Stimulated activated CD4-positive, alpha-beta T cell treated with anti-CD3 and anti-CD28 coated beads, Interleukin-1b, Interleukin-23, amount 100 ng/mL, for 4 hours (primary cell): ENCODE results near the gene P2RX3.

Experiments
- DNase-seq, 2 donors: peaks; one replicate each; pipeline ENCODE4 v3.0.0-alpha.2; 2020; ENCODE audit warnings: low read depth in 2 of 2

The P2RX3 gene

GRCh38 chr11:57370251-57370650 lies 32.1 kb downstream of the P2RX3 start:
- DNase-seq: no peak

- DNase-seq: no peak
Observed at GRCh38 chr11:57370941-57371340, 32.8 kb downstream of the P2RX3 start.

GRCh38 chr11:57373146-57373545 lies 35.0 kb downstream of the P2RX3 start:
- no peak for DNase-seq

GRCh38 chr11:57374966-57375365 lies 36.8 kb downstream of the P2RX3 start:
- no peak for DNase-seq

GRCh38 chr11:57375490-57375889 lies 37.3 kb downstream of the P2RX3 start:
- no peak for DNase-seq

- no peak for DNase-seq
Observed at GRCh38 chr11:57376095-57377090, 38.2 kb downstream of the P2RX3 start.

GRCh38 chr11:57377107-57377506 lies 39.0 kb downstream of the P2RX3 start:
- no peak for DNase-seq

- no peak for DNase-seq
Observed at GRCh38 chr11:57378186-57378585, 40.0 kb downstream of the P2RX3 start.

- no peak for DNase-seq
Observed at GRCh38 chr11:57379732-57380131, 41.6 kb downstream of the P2RX3 start.

GRCh38 chr11:57380975-57381374 lies 42.8 kb downstream of the P2RX3 start, which contains the start of gene PRG3:
Gene PRG3, minus strand, starts transcription at chr11:57381150. Its CDS starts 442 bp downstream, at chr11:57380708.
- DNase-seq: no peak

GRCh38 chr11:57386178-57386940 lies 48.2 kb downstream of the P2RX3 start:
- no peak for DNase-seq

- no peak for DNase-seq
Observed at GRCh38 chr11:57387289-57388030, 49.3 kb downstream of the P2RX3 start.

- DNase-seq: no peak
Observed at GRCh38 chr11:57390535-57390934, 52.4 kb downstream of the P2RX3 start, which contains the start of gene PRG2. Gene PRG2, minus strand, starts transcription at chr11:57390650. Its CDS starts 706 bp downstream, at chr11:57389944.

GRCh38 chr11:57391111-57391510 lies 53.0 kb downstream of the P2RX3 start:
- no peak for DNase-seq

- DNase-seq: no peak
Observed at GRCh38 chr11:57391539-57391938, 53.4 kb downstream of the P2RX3 start.

- no peak for DNase-seq
Observed at GRCh38 chr11:57392066-57392762, 54.1 kb downstream of the P2RX3 start.

GRCh38 chr11:57392763-57393105 lies 54.6 kb downstream of the P2RX3 start:
- DNase-seq: no peak

GRCh38 chr11:57394203-57394965 lies 56.2 kb downstream of the P2RX3 start:
- DNase-seq: no peak

- DNase-seq: no peak
Observed at GRCh38 chr11:57395905-57396623, 57.9 kb downstream of the P2RX3 start.

GRCh38 chr11:57396744-57397143 lies 58.6 kb downstream of the P2RX3 start:
- no peak for DNase-seq
